ENCODE measurements around the gene XIRP1.

The XIRP1 gene

DNA sequence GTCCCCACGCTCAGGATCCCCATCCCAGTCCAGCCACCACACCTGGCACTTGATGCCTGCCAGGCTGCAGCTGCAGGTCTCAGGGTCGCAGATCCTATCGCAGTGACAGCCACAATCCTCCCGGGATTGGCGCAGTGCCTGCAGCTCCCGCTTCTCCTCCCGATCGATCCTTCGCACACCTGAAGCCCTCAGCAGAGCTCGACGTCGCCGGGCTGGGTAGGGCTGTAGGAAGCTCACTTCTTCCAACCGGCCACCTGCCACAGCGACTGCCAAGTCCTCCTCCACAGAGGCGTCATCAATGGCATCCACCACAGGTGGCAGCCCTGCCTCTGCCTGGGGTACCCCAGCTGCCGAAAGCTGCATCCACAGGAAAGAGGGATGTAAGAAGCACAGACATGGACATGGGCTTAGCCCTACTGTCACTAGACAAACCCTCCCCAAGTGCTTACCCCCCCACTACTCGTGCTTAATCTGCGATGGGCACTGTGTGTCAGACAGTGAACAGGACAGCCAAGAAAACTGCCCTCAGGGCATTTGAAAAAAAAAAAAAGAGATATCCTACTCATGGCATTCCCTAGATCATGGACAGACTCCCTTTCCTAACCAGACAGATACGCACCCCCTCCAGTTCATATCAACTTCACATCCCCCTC is 48.2 kb downstream of the XIRP1 start:
- DNase-seq (ENCODE audit: low read depth in 2 of 2): no peak

- no peak for DNase-seq (ENCODE audit: low read depth in 2 of 2)
Observed at GRCh38 chr3:39143051-39143885, 49.1 kb downstream of the XIRP1 start.

- no peak for DNase-seq (ENCODE audit: low read depth in 2 of 2)
Observed at GRCh38 chr3:39142067-39142466, 50.3 kb downstream of the XIRP1 start.

GRCh38 chr3:39141171-39141995 is 51.0 kb downstream of the XIRP1 start:
- DNase-seq (ENCODE audit: low read depth in 2 of 2): no peak

DNA sequence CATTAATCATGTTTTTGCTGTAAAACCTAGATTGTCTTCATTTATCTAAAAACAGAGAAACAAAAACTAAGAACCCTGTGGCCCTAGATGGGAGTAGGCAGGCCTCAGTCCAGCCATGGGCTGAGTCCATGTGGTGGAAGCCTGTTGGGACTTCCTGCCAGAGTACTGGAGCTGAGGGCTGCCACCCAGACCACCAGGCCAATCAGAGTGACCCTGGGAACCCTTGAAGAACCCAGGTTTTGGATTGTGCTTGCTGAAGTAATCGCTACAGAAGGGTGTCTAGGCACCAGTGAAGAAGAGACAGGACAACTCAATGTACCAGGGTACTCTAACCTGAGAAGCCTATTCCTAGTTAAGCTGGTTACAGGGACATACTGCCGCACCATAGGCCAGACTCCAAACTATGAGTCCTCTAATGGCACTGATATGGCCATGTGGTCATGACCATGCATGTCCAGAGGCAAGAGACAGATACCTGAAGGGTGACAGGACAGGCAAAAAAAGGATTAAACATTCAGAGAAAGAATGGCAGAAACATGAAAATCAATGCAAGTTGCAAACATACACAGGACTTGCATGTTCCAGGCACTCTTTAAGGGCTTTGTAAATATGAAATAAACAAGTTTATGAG is 51.9 kb downstream of the XIRP1 start:
- no peak for DNase-seq (ENCODE audit: low read depth in 2 of 2)

DNA sequence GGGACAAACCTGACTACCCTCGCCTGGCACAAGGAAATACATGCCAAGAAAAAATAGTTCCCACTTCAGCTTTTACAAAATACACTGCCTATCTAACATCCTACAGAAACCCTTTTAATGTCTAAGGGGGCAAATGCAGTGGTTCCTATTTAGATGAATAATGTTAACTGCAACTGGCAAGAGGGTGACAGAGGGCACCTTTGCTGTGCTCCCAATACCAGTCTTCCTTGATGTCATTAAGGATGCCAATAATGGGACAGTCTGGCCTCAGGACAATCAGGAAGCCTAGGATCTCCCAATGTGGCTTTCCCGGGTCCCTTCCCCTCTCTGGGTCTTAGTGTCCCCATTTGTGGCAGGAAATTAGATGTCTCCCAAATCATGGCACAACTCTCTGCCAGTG is 53.0 kb downstream of the XIRP1 start:
- no peak for DNase-seq (ENCODE audit: low read depth in 2 of 2)

DNA sequence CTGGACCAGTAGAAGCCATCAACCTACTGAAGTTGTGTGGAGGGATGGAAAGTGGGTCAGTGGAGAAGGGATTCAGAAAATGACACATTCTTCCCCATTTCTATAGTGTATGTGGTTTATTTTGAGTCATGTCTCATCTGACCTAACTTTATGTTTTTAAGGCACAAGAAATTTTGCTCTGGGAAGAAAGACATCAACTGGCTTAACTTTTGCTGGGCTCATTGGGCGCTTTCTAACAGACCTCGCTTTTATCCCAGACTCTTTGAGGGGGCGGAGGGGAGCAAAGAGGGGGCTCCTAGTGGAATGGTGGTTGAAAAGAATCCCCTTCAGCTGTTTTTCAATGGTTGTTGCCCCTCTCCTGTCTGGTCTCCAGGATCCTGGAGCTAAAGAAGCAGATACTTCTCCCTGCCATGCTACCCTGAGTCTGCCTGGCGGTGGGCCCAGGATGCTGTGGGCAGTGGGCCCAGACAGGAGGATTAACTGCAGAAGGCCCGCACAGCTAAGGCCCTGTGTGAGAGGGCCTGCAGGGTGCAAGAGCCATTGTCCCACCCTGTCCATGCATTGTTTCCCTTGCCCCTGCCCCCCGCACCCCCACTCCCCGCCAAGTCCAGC is 53.5 kb downstream of the XIRP1 start:
- DNase-seq (ENCODE audit: low read depth in 2 of 2): no peak

DNA sequence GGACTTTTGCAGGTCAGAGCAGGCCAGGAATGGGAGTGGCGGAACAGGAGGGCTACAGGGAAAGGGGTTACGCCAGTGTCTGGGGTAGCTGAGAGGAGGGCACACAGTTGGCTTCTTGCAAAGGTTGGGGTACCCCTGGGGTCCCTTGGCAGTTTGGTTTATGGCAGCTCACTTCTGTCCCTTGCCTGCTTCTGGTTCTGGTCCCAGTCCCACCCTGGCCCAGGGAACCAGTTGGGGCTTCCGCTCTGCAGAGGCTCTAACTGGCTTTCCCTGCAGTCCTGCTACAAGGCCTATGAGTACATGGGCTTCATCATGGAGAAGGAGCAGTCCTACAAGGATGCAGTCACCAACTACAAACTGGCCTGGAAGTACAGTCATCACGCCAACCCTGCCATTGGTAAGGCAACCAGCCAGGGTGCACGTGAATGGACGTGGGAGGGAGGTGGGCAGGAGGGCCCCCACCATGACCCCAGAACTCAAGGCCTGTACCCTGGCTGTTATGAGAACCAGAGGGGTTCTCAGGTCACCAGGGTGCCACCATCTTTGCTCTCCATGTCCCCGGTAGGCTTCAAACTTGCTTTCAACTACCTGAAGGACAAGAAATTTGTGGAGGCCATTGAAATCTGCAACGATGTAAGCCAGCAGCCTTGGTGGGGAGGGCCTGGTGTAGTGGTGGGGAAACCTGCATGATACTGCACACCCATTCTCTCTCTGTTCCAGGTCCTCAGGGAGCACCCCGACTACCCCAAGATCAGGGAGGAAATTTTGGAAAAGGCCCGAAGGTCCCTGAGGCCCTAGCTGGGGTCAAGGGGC is 54.2 kb downstream of the XIRP1 start:
- DNase-seq (ENCODE audit: low read depth in 2 of 2): no peak

DNA sequence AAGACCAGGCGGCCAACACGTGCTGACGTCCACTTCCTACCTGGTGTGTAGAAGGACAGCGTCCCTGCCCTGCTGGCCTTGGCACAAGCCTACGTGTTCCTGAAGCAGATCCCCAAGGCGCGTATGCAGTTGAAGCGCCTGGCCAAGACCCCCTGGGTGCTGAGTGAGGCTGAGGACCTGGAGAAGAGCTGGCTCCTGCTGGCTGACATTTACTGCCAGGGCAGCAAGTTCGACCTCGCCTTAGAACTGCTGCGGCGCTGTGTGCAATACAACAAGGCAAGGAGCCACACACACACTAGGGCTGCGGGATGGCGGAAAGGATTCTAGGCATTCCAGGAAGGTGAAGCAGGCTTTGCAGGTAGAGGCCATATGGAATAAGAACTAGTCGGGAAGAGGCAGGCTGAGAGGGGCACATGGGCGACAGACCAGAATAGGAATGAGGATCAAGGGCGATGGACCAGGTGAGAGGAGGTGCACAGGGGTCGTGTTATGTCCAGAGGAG is 54.9 kb downstream of the XIRP1 start:
- no peak for DNase-seq (ENCODE audit: low read depth in 2 of 2)

DNA sequence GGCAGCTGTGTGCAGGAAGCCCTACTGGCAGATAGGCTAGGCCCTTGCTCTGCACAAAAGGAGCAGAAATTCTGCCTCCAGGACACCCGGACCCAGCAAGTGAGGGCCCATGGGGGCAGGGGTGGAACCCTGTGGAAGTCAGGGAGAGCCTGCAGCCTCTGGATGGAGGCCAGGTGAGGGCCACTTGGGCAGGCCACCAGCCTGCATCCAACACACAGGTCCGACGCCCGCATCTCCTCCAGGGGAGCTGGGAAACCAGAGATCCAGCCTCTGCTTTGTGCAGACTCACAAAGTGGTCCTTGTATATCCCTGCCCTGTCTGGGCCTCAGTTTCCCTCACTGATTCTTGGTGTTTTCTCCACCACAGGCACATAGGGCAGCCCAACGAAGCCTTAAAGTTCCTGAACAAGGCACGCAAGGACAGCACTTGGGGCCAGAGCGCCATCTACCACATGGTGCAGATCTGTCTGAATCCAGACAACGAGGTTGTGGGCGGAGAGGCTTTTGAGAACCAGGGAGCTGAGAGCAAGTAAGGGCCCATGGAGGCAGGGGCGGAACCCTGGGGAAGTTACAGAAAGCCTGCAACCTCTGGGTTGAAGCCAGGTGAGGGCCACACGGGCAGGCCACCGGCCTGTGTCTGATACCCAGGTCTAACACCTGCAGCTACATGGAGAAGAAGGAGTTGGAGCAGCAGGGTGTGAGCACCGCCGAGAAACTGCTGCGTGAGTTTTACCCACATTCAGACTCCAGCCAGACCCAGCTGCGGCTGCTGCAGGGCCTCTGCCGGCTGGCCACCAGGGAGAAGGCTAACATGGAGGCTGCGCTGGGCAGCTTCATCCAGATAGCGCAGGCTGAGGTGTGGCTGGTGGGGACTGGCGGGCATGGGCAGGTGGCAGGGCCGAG is 55.6 kb downstream of the XIRP1 start:
- no peak for DNase-seq (ENCODE audit: low read depth in 2 of 2)

DNA sequence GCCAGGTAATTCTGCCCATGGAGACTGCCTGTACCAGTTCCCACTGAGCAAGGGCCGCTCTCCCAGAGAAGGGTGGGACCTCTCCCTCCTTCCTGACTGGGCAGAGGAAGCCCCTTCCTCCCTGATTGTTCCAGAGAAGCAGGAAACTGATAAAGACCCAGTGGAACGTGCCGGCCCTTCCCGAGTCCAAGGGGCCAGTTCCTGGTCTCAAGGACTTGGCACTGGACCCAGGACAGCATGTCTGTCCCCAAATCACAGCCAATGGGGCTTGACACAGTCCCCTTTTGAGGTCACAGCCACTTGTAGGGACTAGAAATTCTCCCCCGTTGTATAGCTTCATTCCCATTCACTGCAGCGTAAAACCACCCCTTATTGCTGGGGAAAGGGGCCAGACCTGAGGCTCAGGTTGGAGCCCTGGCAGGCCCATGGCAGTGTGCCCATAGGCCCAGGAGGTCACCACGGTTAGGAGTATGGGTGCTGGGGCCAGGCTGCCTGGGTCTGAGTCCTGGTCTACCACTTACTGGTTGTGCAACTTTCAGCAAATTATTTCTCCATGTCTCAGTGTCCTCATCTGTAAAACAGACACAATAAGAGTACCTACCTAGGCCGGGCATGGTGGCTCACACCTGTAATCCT is 57.1 kb downstream of the XIRP1 start:
- DNase-seq (ENCODE audit: low read depth in 2 of 2): no peak

DNA sequence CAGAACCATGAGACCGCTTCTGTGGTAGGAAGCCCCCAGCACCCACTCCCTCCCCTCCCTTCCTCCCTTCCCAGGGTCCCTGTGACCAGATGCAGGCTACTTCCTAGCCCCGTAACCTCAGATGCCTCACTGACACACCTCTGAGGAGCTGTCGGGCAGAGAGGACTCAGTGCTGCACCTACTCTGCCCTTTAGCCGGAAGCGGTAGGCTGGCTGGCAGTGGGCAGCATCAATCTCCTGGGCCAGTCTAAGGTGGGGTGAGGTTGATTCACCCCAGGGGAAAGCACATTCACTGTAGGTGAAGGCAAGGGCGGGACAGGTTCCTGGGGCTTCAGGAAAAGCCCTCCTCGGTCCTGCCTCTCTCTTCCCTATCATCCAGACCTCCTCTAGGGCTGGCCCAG is 58.1 kb downstream of the XIRP1 start:
- no peak for DNase-seq (ENCODE audit: low read depth in 2 of 2)

DNA sequence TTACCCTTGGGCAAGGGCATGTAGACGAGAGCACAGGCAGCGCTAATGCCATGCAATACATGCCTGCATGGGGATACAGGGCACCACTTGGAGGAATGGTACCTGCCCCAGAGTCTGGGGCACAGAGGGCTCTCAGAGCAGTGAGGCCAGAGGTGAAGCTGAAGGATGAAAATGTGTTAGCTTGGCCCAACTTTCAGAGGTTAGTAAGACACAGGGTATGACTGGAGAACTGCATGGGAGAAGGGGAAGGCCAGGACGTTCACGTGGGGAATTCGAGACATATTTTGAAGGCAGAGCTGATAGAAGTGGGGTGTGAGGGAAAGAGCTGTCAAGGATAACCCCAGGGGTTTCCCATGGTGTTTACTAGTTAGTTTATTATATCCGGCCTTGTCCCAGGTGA is 58.6 kb downstream of the XIRP1 start:
- no peak for DNase-seq (ENCODE audit: low read depth in 2 of 2)

Measured in stimulated activated CD8-positive, alpha-beta memory T cell treated with anti-CD3 and anti-CD28 coated beads, Interleukin-2, amount 100 ng/mL, for 1 hour (primary cell).